Trophoblast cell (in vitro differentiated cells and primary cell): Measurements from ENCODE around the gene AGT.
"Not testable (repeated sequence)": the region's sequence is repeated elsewhere in the genome, so short reads cannot be mapped to it uniquely, and the experiment has no call there.

ENCODE experiments used
- DNase-seq, 2 donors: peaks; one replicate each; pipeline ENCODE4 v3.0.0-alpha.2; 2016
- H2AFZ ChIP-seq: 2 replicates; pipeline ENCODE4 v1.6.1; 2013; ENCODE audit warnings: low read length, moderate library complexity, mild to moderate bottlenecking; ENCODE audit not compliant: insufficient read depth, poor library complexity
- H2AK5ac ChIP-seq: 2 replicates; pipeline ENCODE4 v1.6.1; 2013; ENCODE audit warnings: mild to moderate bottlenecking, low read length
- H2BK120ac ChIP-seq: 2 replicates; pipeline ENCODE4 v1.6.1; 2013; ENCODE audit warnings: low read length, mild to moderate bottlenecking, moderate library complexity; ENCODE audit not compliant: insufficient read depth, poor library complexity
- H2BK12ac ChIP-seq: 2 replicates; pipeline ENCODE4 v1.6.1; 2013; ENCODE audit warnings: mild to moderate bottlenecking, low read length, moderate library complexity
- H2BK5ac ChIP-seq: 2 replicates; pipeline ENCODE4 v1.6.1; 2013; ENCODE audit warnings: low read length, low read depth, moderate library complexity, mild to moderate bottlenecking; ENCODE audit not compliant: poor library complexity
- H3K14ac ChIP-seq: 2 replicates; pipeline ENCODE4 v1.6.1; 2013; ENCODE audit warnings: mild to moderate bottlenecking, low read length
- H3K18ac ChIP-seq: 2 replicates; pipeline ENCODE4 v1.6.1; 2013; ENCODE audit warnings: mild to moderate bottlenecking, low read length
- H3K23ac ChIP-seq: 2 replicates; pipeline ENCODE4 v1.6.1; 2013; ENCODE audit warnings: low read length
- H3K27ac ChIP-seq: 2 replicates; pipeline ENCODE4 v1.5.1; 2013; ENCODE audit warnings: low read depth, mild to moderate bottlenecking, inconsistent platforms, low read length, moderate library complexity
- H3K27me3 ChIP-seq: 2 replicates; pipeline ENCODE4 v1.6.1; 2013; ENCODE audit warnings: inconsistent platforms, mild to moderate bottlenecking, low read length, moderate library complexity; ENCODE audit not compliant: insufficient read depth
- H3K36me3 ChIP-seq, 2 experiments: 1 replicate in 1 of 2; 2 replicates in 1 of 2; pipeline ENCODE4 v1.6.1; 2013; ENCODE audit warnings: low read length in 2 of 2, mild to moderate bottlenecking in 2 of 2, moderate library complexity in 1 of 2; ENCODE audit not compliant: insufficient read depth in 2 of 2, control insufficient read depth in 1 of 2
- H3K4ac ChIP-seq: 2 replicates; pipeline ENCODE4 v1.6.1; 2013; ENCODE audit warnings: low read depth, mild to moderate bottlenecking, low read length, moderate library complexity
- H3K4me1 ChIP-seq, 2 experiments: 1 replicate in 1 of 2; 2 replicates in 1 of 2; pipeline ENCODE4 v1.6.1; 2013; ENCODE audit warnings: low read length in 2 of 2, mild to moderate bottlenecking in 2 of 2, moderate library complexity in 1 of 2; ENCODE audit not compliant: insufficient read depth in 2 of 2, control insufficient read depth in 1 of 2
- H3K4me2 ChIP-seq: 2 replicates; pipeline ENCODE4 v1.6.1; 2013; ENCODE audit warnings: inconsistent platforms, mild to moderate bottlenecking, low read length, moderate library complexity
- H3K4me3 ChIP-seq: 2 replicates; pipeline ENCODE4 v1.5.1; 2013; ENCODE audit warnings: mild to moderate bottlenecking, low read depth, low read length, inconsistent platforms
- H3K79me1 ChIP-seq: one replicate; pipeline ENCODE4 v1.6.1; 2013; ENCODE audit warnings: low read length
- H3K79me2 ChIP-seq: 2 replicates; pipeline ENCODE4 v1.6.1; 2013; ENCODE audit warnings: low read length, mild to moderate bottlenecking; ENCODE audit not compliant: control insufficient read depth, insufficient read depth, poor library complexity
- H3K9ac ChIP-seq: 2 replicates; pipeline ENCODE4 v1.6.1; 2013; ENCODE audit warnings: mild to moderate bottlenecking, low read length
- H3K9me3 ChIP-seq: 2 replicates; pipeline ENCODE4 v1.6.1; 2013; ENCODE audit warnings: low read depth, mild to moderate bottlenecking, control low read depth, inconsistent platforms, low read length; ENCODE audit not compliant: insufficient read depth
- H4K12ac ChIP-seq: 2 replicates; pipeline ENCODE4 v1.6.1; 2013; ENCODE audit warnings: low read depth, mild to moderate bottlenecking, low read length, moderate library complexity
- H4K8ac ChIP-seq: 2 replicates; pipeline ENCODE4 v1.6.1; 2013; ENCODE audit warnings: low read depth, mild to moderate bottlenecking, low read length, moderate library complexity
- H4K91ac ChIP-seq: one replicate; pipeline ENCODE4 v1.6.1; 2013; ENCODE audit warnings: low read depth, mild to moderate bottlenecking, low read length, moderate library complexity
- WGBS: extraction: QIAGEN DNeasy Blood & Tissue Kit; methylation state at CpG from one replicate; pipeline ENCODE4 v1.1.7; 2013; ENCODE audit warnings: missing lambda C conversion rate; ENCODE audit not compliant: insufficient read length, insufficient coverage; ENCODE audit errors: extremely low coverage; 5-methylcytosine and 5-hydroxymethylcytosine counted together

Gene AGT

DNA sequence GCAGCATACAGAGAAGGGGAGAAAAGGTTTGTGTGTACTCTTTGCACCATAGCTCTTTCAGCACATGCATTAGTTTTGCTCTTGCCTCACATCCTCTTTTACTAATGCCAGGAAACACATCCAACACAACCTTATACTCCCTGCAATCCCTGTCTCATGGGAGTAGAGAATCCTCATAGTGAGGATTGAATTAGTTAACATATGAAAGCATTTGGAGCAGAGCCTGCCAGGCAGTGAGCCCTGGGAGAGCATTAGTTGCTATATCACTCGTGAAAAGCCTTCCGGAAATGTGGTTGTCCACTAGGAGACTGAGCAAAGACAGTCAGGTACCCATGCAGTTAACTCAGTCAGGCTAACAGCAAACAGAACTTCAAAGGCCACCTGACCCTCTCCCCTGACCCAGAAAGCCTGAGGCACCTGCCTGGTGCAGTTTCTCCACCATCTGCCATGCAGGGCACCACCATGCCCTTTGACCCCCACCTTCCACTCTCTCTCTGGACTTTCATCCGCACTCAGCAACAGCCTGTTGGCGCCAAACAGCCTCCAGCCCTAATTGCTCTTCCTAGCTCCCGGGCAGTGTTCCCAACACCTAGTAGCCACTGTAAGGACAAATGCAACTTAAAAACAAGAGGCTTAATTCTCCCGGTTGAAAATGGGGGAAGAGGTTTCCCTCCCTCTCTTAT is 14.9 kb upstream of the AGT start:
- no CpG with 5 or more reads among the region's 6 CpGs for WGBS

DNA sequence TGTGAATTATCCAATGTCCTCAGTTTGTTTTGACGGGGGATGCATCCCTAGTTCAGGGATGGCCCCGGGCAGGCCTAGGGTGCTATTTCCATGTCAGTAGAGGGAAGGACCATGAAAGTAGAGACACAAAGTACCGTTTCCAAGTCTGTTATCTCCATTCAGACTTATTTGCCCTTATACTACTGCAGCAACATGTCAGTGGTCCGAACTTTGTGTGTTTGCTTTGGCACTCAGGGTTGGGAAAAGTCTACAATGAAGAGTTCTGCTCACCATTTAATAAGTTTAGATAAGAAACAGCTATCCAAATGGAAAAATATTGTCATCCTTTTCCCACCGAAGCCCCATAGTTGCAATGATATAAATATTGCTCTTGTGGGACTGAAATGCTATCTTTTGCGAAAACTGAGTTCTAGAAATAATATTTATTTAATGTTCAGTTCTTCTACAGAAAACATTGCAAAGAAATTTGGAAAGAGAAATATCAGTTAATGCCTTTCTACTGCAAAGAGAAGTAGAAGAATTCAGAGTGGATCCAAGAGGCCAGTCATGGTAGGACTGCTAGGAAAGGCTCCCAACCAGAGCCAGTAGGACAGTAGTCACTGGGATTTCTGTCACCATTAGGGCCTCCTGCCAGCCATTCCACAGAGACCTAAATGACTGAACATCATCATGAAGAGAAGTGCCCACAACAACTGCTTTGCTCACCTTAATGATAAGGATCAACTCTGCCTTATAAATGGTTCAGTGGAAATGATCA is 11.5 kb upstream of the AGT start:
- H2BK120ac ChIP-seq, result no peak overlapping the region
- DNase-seq, result no peak
- no peaks in the 10 kb centered on the region for H3K27me3 ChIP-seq
- H2BK12ac ChIP-seq, result no peak overlapping the region
- H3K36me3 ChIP-seq, result no peaks in the 10 kb centered on the region
- no peak overlapping the region for H4K8ac ChIP-seq
- no peak overlapping the region for H3K4me2 ChIP-seq
- no peaks in the 10 kb centered on the region for H3K79me2 ChIP-seq
- no CpG with 5 or more reads among the region's 6 CpGs for WGBS
- no peak overlapping the region for H4K12ac ChIP-seq
- peaks cover 8% of the 10 kb centered on the region for H3K9me3 ChIP-seq
- H3K9ac ChIP-seq, result no peak overlapping the region
- H3K4me1 ChIP-seq, result peaks cover 0 to 3% of the 10 kb centered on the region in 2 experiments
- H3K23ac ChIP-seq, result no peak overlapping the region
- no peak overlapping the region for H3K27ac ChIP-seq
- H3K14ac ChIP-seq, result no peak overlapping the region
- H3K4me3 ChIP-seq, result no peak overlapping the region
- H2BK5ac ChIP-seq, result no peak overlapping the region
- no peaks in the 10 kb centered on the region for H3K79me1 ChIP-seq
- H3K4ac ChIP-seq, result no peak overlapping the region
- H4K91ac ChIP-seq, result no peak overlapping the region
- no peak overlapping the region for H2AK5ac ChIP-seq
- no peak overlapping the region for H2AFZ ChIP-seq
- no peak overlapping the region for H3K18ac ChIP-seq

More for the DNA sequence above, 14.9 kb upstream of the AGT start:
- Histone ChIP-seq H3K79me2 (no peaks in the 10 kb centered on the region), H3K4me2 (no peak overlapping the region), H3K36me3 (no peaks in the 10 kb centered on the region), H2AFZ (no peak overlapping the region), H3K4me1 (peaks cover 0 to 3% of the 10 kb centered on the region in 2 experiments), H3K4me3 (no peak overlapping the region), H4K8ac (no peak overlapping the region), H3K23ac (no peak overlapping the region), H2BK12ac (no peak overlapping the region), H3K14ac (no peak overlapping the region), H3K9ac (peak overlapping the region; percentile 45), H2BK120ac (no peak overlapping the region), H3K18ac (no peak overlapping the region), H3K4ac (no peak overlapping the region), H4K91ac (no peak overlapping the region), H2AK5ac (no peak overlapping the region), H2BK5ac (no peak overlapping the region), H3K27me3 (no peaks in the 10 kb centered on the region), H3K9me3 (peaks cover 2% of the 10 kb centered on the region), H3K79me1 (no peaks in the 10 kb centered on the region), H3K27ac (no peak overlapping the region), H4K12ac (no peak overlapping the region)
- DNase-seq, result no peak

GRCh38 chr1:230721849-230722522 is 8.1 kb upstream of the AGT start:
- H4K8ac ChIP-seq, H3K18ac ChIP-seq, H3K9me3 ChIP-seq, H2AK5ac ChIP-seq, H3K79me2 ChIP-seq, H2BK12ac ChIP-seq, H3K4me1 ChIP-seq, H3K23ac ChIP-seq, H3K4me2 ChIP-seq, H2AFZ ChIP-seq, H3K27ac ChIP-seq, H4K12ac ChIP-seq, H3K27me3 ChIP-seq, H3K4ac ChIP-seq, H3K9ac ChIP-seq, H4K91ac ChIP-seq, H3K4me3 ChIP-seq, H2BK120ac ChIP-seq, H2BK5ac ChIP-seq, DNase-seq, H3K14ac ChIP-seq, H3K36me3 ChIP-seq, H3K79me1 ChIP-seq: not testable (repeated sequence)
- no CpG with 5 or more reads among the region's 3 CpGs for WGBS

GRCh38 chr1:230717251-230717650 is 3.3 kb upstream of the AGT start:
- Histone ChIP-seq H3K9me3 (peaks cover 4% of the 10 kb centered on the region), H3K27me3 (no peaks in the 10 kb centered on the region), H4K8ac (no peak overlapping the region), H3K36me3 (no peaks in the 10 kb centered on the region), H3K23ac (no peak overlapping the region), H4K91ac (no peak overlapping the region), H3K4me3 (no peak overlapping the region), H2BK5ac (no peak overlapping the region), H3K27ac (no peak overlapping the region), H3K18ac (no peak overlapping the region), H3K79me1 (no peaks in the 10 kb centered on the region), H2BK120ac (no peak overlapping the region), H3K4me2 (no peak overlapping the region), H3K79me2 (no peaks in the 10 kb centered on the region), H3K4me1 (no peaks in the 10 kb centered on the region), H2AK5ac (no peak overlapping the region), H3K4ac (no peak overlapping the region), H2BK12ac (no peak overlapping the region), H4K12ac (no peak overlapping the region), H2AFZ (no peak overlapping the region), H3K14ac (no peak overlapping the region), H3K9ac (no peak overlapping the region)
- WGBS, result no CpG with 5 or more reads among the region's 1 CpG
- DNase-seq, result no peak
